GM12878 (cell line): ENCODE measurements around the gene INF2. TPM values are rescaled to one million over a fixed set of nuclear protein-coding genes. Genes with fewer than 3 reads are reported as not detected.

Source experiments
- ATAC-seq: fragments of 200-7000 bp; cut with Tn5 transposase; 3 replicates; pipeline ENCODE4 v1.9.1; 2020; ENCODE audit warnings: mild to moderate bottlenecking, moderate library complexity
- BruUV-seq: library from RNA; stranded (reverse); fragments of 400-500 nt; replicated peaks from 2 replicates; lab custom pipeline; 2021; lab: Mats Ljungman, UMichigan
- CTCF ChIA-PET: fragments of 300-600 bp; sonication (Branson Sonifier 250); formaldehyde crosslinking; extraction: SDS; loops from one replicate; lab custom pipeline; 2021; ENCODE audit warnings: inconsistent platforms; lab: Yijun Ruan, JAX
- POLR2A ChIA-PET: fragments of 350-600 bp; formaldehyde crosslinking; extraction: SDS; loops from one replicate; lab custom pipeline; 2021; ENCODE audit warnings: inconsistent platforms; lab: Charles Lee
- RAD21 ChIA-PET: fragments of 300-600 bp; sonication (Branson Sonifier 250); formaldehyde crosslinking; loops from one replicate; lab custom pipeline; 2023; ENCODE audit warnings: antibody characterized with exemption; ENCODE audit not compliant: unreplicated experiment; lab: Charles Lee
- SMC1A ChIA-PET: fragments of 300-600 bp; sonication (Branson Sonifier 250); formaldehyde crosslinking; loops from one replicate; lab custom pipeline; 2023; ENCODE audit not compliant: unreplicated experiment, uncharacterized antibody; lab: Charles Lee
- DNase-seq: peaks from one replicate; pipeline ENCODE4 v3.0.0-alpha.2; 2011; ENCODE audit warnings: low read depth, low spot score
- FAIRE-seq: peaks from 3 replicates; lab custom pipeline; 2011; peaks lifted over from hg19 to GRCh38; lab: Jason Lieb, UNC
- H2AFZ ChIP-seq: 2 replicates; pipeline ENCODE4 v1.6.0; 2011; ENCODE audit warnings: low read depth, low read length, control low read depth; ENCODE audit not compliant: control insufficient read depth
- H3K27ac ChIP-seq: 2 replicates; pipeline ENCODE4 v1.5.1; 2011; ENCODE audit warnings: control low read depth; ENCODE audit not compliant: control insufficient read depth, insufficient read depth
- H3K27me3 ChIP-seq, 2 experiments: replicated peaks in 1 of 2; 2 replicates each; pipeline versions ENCODE4 v1.6.0 to v1.6.1; 2011; ENCODE audit warnings: low read length in 1 of 2; ENCODE audit not compliant: control insufficient read depth in 2 of 2, insufficient read depth in 2 of 2
- H3K36me3 ChIP-seq, 2 experiments: 2 replicates each; pipeline ENCODE4 v1.5.1; 2011; ENCODE audit warnings: low read length in 1 of 2; ENCODE audit not compliant: control insufficient read depth in 2 of 2, insufficient read depth in 2 of 2
- H3K4me1 ChIP-seq: 2 replicates; pipeline ENCODE4 v1.6.1; 2011; ENCODE audit warnings: mild to moderate bottlenecking, low read length, moderate library complexity, mixed read lengths; ENCODE audit not compliant: control insufficient read depth, insufficient read depth
- H3K4me2 ChIP-seq: 2 replicates; pipeline ENCODE4 v1.6.0; 2011; ENCODE audit warnings: control low read depth; ENCODE audit not compliant: control insufficient read depth, insufficient read depth
- H3K4me3 ChIP-seq: fragments of 200-600 bp; sonication (generic); 2 replicates; pipeline ENCODE4 v1.5.1; 2016
- H3K79me2 ChIP-seq: 2 replicates; pipeline ENCODE4 v1.6.0; 2011; ENCODE audit warnings: low read length; ENCODE audit not compliant: control insufficient read depth, insufficient read depth
- H3K9ac ChIP-seq: 2 replicates; pipeline ENCODE4 v1.8.0; 2011; ENCODE audit warnings: low read length, control low read depth, mixed read lengths; ENCODE audit not compliant: control insufficient read depth, insufficient read depth
- H3K9me3 ChIP-seq: replicated peaks from 3 replicates; pipeline ENCODE4 v1.5.1; 2011; ENCODE audit warnings: mild to moderate bottlenecking, low read length; ENCODE audit not compliant: control insufficient read depth, insufficient read depth
- H4K20me1 ChIP-seq: 2 replicates; pipeline ENCODE4 v1.6.0; 2011; ENCODE audit not compliant: control insufficient read depth, insufficient read depth
- HCFC1 ChIP-seq: fragments of 150-350 bp; IDR thresholded peaks from 2 replicates; pipeline ENCODE4 v1.6.1; 2014; ENCODE audit warnings: low read length
- WGBS: methylation state at CpG from one replicate; pipeline ENCODE4 v1.1.6; 2016; ENCODE audit warnings: low lambda C conversion rate; ENCODE audit not compliant: insufficient replicate concordance, insufficient coverage; ENCODE audit errors: missing lambda C conversion rate; 5-methylcytosine and 5-hydroxymethylcytosine counted together
- in situ Hi-C: fragments of 300-500 bp; cut with MboI; formaldehyde crosslinking; loops from 9 replicates; pipeline ENCODE4 v1.14.3; 2018; ENCODE audit warnings: mixed read lengths
- intact Hi-C: fragments of 100-400 bp; cut with micrococcal nuclease; formaldehyde crosslinking; loops from one replicate; pipeline ENCODE4 v1.14.2; 2022; ENCODE audit not compliant: unreplicated experiment
- polyA plus RNA-seq, 11 experiments: library from polyadenylated mRNA; depleted of rRNA in 4 of 11; unstranded in 6 of 11; stranded (reverse) in 5 of 11; fragments of >200 nt; fragmentation: Nextera tagmentation in 4 of 11; fragmentation: Illumina TruSeq in 1 of 11; extraction: Ambion mirVana in 4 of 11; extraction: Trizol in 1 of 11; gene quantifications; 1 replicate in 1 of 11; 2 replicates in 10 of 11; pipeline versions ENCODE4 v1.2.1 to v1.2.3, GENCODE V29; 2011 to 2016; ENCODE audit warnings: inconsistent platforms in 2 of 11, missing spikeins in 2 of 11, low read depth in 1 of 11
- total RNA-seq, 4 experiments: library from RNA; depleted of rRNA in 3 of 4; stranded (reverse); fragments of >200 nt in 3 of 4; fragmentation: Illumina TruSeq in 1 of 4; extraction: Trizol in 1 of 4; gene quantifications; 2 replicates each; pipeline versions ENCODE4 v1.2.1 to v1.2.3, GENCODE V29; 2013 to 2021
- TF ChIP-seq, protein P1 (sequence below): fragments of 450-650 bp; IDR thresholded peaks from 2 replicates; pipeline ENCODE4 v1.6.1; 2016; ENCODE audit warnings: mild to moderate bottlenecking

INF2 gene
- total and polyA plus RNA-seq, 10 of the 15 experiments (the other 5 are each of a cell fraction or from before 2014, with no cell fraction given), result 0.72 to 43.2 (median 8.3) TPM

DNA sequence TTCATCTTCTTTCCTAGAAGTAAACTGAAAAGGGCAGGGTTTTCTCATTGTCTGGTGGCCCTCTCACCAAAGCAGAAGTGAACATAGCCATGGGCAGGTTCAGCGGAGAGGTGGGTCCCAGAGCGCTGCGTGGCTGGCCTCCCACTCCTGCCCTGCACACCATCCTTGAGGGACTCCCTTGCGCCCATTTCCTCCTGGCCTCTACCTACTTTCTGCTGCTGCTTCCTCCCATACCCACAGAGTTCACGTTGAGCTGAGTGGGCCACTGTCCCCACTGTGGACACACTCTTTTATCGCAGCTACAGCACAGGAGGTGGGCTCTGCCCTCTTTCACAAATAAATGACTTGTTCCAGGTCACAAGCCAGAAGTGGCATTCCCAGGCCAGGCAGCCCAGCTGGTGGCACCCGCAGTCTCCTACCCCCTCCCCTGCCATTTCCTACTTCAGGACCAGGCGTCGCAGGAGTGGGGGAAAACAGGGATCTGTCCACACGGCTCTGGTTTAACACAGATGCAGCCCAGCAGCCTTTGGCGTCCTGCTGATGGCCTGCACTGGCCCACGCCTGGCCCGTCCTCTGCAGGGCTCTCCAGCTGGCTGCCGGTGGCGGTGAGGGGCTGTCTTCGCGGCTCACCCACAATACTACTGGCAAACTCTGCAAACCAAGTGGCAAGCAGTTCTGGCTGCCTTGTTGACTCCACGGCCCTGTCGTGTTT lies 68.4 kb downstream of the INF2 start:
- H3K4me2 ChIP-seq, result no peak overlapping the region
- no peaks in the 10 kb centered on the region for H4K20me1 ChIP-seq
- 93% methylated on average over 19 of the region's 19 CpGs for WGBS
- no peak overlapping the region for H3K4me3 ChIP-seq
- DNase-seq (no peak), ATAC-seq (no peak), FAIRE-seq (no peak)
- ChIA-PET RAD21 (no interaction called here), SMC1A (interaction anchor here (1.0 kb wide), 1 partner anchor 112 kb away, joined by 3 read pairs; no protein-coding TSS in a partner anchor), POLR2A (no interaction called here), CTCF (interaction anchor here (0.9 kb wide), 1 partner anchor 68 kb away, joined by 3 read pairs; no protein-coding TSS in a partner anchor)
- H3K79me2 ChIP-seq, result peaks cover 31% of the 10 kb centered on the region
- no peak overlapping the region for H2AFZ ChIP-seq
- H3K27me3 ChIP-seq, result no peaks in the 10 kb centered on the region
- in situ Hi-C loops, result no loop called here
- H3K4me1 ChIP-seq, result peaks cover 17% of the 10 kb centered on the region
- no peak overlapping the region for H3K9ac ChIP-seq
- no TSS peak for BruUV-seq
- no peak for TF ChIP-seq HCFC1
- TF ChIP-seq, protein P1, sequence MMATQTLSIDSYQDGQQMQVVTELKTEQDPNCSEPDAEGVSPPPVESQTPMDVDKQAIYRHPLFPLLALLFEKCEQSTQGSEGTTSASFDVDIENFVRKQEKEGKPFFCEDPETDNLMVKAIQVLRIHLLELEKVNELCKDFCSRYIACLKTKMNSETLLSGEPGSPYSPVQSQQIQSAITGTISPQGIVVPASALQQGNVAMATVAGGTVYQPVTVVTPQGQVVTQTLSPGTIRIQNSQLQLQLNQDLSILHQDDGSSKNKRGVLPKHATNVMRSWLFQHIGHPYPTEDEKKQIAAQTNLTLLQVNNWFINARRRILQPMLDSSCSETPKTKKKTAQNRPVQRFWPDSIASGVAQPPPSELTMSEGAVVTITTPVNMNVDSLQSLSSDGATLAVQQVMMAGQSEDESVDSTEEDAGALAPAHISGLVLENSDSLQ, result no peak
- no peaks in the 10 kb centered on the region for H3K9me3 ChIP-seq
- intact Hi-C loops, result no loop called here
- no peak overlapping the region for H3K27ac ChIP-seq
- peaks cover 2 to 18% of the 10 kb centered on the region in 2 experiments; a peak in 3 of 4 replicates for H3K36me3 ChIP-seq
